ENCODE data around the gene CEP85.

DNA sequence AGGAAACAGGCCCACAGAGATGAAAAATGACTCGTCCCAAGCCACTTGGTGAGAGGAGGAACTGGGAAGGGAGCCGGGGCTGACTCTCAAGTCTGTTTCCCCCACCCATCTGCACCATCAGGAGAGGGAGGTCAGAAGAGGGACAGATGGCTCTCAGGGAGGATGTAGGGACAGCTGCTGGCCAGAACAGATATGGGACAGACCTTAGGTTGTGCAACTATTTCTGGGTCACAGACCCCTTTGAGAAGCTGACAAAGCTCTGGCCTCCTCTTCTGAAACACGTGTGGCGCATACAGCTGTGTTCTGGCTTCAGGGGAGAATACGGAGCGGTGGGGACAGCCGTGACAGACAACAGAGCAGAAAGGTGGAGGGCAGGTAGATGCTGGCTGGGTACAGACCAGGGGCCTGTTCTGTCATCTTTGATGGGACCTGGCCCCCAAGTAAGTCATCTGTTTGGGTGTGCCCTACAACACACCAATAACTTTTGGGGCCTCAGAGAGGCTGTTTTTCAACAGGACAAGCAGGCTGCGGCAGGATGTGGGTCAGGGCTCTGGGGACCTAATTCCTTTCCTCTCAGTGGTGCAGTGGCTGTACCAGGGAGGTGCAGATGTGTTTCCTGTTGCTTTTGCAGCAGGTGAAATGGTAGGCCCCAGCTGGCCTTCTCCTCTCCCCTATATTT, 53.2 kb downstream of the CEP85 start:
- TF ChIP-seq, protein P1, sequence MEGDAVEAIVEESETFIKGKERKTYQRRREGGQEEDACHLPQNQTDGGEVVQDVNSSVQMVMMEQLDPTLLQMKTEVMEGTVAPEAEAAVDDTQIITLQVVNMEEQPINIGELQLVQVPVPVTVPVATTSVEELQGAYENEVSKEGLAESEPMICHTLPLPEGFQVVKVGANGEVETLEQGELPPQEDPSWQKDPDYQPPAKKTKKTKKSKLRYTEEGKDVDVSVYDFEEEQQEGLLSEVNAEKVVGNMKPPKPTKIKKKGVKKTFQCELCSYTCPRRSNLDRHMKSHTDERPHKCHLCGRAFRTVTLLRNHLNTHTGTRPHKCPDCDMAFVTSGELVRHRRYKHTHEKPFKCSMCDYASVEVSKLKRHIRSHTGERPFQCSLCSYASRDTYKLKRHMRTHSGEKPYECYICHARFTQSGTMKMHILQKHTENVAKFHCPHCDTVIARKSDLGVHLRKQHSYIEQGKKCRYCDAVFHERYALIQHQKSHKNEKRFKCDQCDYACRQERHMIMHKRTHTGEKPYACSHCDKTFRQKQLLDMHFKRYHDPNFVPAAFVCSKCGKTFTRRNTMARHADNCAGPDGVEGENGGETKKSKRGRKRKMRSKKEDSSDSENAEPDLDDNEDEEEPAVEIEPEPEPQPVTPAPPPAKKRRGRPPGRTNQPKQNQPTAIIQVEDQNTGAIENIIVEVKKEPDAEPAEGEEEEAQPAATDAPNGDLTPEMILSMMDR (IDR thresholded peaks at IDR 0.05): no peak
- no peak for TF ChIP-seq POLR2A (IDR thresholded peaks at IDR 0.05)
